Measurements from ENCODE around the gene FXN.
"Not testable (repeated sequence)": the region's sequence is repeated elsewhere in the genome, so short reads cannot be mapped to it uniquely, and the experiment has no call there.

FXN gene

DNA sequence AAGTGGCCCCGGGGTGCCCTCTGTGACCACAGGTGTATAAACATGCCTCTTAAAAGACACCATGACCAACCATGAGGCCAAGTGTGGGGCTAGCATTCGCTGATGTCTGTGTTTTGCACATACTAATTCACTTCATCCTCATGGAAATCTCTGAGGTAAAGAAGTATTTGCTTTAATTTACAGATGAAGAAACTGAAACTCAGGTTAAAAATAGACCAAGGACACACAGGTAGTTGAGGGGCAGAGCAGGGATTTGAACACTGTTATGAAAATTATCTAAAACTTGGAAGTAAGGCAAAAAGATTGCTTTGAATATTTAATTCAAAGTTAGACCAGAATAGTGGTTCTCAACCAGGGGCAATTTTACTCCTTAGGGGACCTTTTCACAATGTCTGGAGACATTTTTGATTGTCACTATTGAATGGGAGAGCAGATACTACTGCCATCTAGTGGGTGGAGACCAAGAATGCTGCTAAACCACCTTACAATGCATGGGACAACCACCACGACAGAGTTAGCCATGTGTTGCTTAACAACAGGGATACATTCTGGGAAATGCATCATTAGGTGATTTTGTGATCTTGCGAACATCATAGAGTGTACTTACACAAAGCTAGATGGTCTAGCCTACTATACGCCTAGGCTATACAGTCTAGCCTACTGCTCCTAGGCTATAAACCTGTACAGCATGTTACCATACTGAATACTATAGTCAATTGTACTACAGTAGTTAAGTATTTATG, 8.0 kb upstream of the FXN start:
- DNase-seq = peak; percentile 68

DNA sequence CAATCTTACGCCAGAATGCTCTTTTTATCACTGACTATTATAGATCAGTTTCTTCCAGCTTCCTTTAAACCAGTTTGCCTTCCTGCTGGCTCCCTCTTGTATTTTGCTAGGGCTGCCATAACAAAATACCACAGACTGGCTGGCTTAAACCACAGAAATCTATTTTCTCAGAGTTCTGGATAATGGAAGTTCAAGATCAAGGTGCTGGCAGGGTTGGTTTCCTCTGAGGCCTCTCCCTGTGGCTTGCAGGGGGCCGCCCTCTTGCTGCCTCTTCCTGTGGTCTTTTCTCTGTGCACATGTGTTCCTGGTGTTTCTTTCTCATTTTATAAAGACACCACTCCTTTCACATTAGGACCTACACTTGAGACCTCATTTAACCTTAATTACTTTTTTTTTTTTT, 6.8 kb upstream of the FXN start:
- DNase-seq = peak; percentile 58

DNA sequence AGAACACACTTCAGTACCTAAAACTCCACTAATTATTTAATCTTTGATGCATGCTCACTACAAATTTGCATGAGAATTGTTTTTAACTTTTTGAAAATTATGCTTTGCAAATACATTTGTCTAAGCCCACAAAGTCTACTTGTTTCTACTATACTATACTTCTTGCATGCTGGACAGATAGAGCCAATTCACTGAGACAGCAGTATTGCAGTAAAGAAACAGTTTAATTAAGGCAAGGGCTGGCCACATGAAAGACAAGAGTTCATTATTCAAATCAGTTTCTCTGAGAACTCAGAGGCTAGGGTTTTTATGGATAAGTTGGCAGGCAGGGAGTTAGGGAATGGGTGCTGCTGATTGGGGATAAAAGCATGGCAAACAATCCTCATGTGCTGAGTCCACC, 6.0 kb upstream of the FXN start:
- no peak for DNase-seq

DNA sequence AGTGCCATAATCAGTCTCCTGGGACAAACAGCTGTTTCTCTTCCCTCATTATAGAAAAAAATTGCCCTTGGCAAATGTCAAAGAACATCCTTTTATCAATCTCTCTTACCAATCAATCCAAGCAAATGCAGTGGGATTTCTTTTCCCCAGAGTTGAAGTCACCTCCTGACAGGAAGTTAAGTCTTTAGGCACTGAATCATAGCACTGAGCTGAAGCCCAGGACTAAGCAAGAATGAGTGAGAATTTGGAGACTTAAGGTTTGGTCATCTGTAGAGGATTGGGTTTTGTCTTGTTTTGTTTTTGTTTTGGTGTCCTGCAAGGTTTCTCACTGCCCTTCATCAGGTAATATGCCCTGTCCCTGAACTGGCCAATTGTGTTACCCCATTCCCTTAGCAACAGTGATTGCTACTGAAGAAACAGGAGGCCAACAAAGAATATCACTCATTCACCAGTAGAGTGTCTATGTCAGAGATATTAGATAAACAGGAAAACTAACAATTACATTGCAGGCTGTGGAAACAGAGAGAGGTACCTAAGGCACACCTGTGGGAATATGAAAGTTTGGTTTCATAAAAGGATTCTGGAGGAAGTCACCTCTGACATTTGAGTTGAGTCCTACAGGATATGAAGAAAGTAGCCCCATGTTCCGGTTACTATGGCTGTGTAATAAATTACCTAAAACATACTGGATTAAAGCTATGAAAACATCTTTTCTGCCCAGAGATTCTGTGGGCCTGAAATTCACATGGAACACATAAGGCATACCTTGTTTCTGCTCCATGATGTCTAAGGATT, 4.5 kb upstream of the FXN start:
- no peak for DNase-seq

DNA sequence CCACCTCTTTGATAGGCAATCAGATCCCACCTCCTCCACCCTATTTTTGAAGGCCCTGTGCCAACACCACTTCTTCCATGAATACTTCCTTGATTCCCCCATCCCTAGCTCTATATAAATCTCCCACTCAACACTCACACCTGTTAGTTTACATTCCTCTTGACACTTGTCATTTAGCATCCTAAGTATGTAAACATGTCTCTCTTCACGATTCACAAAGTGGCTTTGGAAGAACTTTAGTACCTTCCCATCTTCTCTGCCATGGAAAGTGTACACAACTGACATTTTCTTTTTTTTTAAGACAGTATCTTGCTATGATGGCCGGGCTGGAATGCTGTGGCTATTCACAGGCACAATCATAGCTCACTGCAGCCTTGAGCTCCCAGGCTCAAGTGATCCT, 1.5 kb upstream of the FXN start:
- DNase-seq = no peak

DNA sequence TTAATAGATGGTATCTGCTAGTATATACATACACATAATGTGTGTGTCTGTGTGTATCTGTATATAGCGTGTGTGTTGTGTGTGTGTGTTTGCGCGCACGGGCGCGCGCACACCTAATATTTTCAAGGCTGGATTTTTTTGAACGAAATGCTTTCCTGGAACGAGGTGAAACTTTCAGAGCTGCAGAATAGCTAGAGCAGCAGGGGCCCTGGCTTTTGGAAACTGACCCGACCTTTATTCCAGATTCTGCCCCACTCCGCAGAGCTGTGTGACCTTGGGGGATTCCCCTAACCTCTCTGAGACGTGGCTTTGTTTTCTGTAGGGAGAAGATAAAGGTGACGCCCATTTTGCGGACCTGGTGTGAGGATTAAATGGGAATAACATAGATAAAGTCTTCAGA, 757 bp downstream of the FXN start:
- DNase-seq = peak; percentile 41

DNA sequence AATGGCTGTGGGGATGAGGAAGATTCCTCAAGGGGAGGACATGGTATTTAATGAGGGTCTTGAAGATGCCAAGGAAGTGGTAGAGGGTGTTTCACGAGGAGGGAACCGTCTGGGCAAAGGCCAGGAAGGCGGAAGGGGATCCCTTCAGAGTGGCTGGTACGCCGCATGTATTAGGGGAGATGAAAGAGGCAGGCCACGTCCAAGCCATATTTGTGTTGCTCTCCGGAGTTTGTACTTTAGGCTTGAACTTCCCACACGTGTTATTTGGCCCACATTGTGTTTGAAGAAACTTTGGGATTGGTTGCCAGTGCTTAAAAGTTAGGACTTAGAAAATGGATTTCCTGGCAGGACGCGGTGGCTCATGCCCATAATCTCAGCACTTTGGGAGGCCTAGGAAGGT, 1.2 kb downstream of the FXN start:
- DNase-seq = no peak

DNA sequence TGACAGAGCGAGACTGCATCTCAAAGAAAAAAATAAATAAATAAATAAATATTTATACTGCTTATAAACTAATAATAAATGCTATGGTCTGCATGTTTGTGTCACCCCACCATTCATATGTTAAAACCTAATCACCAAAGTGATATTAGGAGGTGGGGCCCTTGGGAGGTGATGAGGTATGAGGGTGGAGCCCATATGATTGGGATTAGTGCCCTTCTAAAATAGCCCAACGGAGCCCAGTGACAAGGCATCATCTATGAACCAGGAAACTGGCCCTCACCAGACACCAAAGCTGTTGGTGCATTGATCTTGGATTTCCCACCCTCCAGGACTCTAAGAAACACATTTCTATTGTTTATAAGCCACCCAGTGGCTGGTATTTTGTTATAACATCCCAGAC, 5.1 kb downstream of the FXN start:
- DNase-seq = no peak

DNA sequence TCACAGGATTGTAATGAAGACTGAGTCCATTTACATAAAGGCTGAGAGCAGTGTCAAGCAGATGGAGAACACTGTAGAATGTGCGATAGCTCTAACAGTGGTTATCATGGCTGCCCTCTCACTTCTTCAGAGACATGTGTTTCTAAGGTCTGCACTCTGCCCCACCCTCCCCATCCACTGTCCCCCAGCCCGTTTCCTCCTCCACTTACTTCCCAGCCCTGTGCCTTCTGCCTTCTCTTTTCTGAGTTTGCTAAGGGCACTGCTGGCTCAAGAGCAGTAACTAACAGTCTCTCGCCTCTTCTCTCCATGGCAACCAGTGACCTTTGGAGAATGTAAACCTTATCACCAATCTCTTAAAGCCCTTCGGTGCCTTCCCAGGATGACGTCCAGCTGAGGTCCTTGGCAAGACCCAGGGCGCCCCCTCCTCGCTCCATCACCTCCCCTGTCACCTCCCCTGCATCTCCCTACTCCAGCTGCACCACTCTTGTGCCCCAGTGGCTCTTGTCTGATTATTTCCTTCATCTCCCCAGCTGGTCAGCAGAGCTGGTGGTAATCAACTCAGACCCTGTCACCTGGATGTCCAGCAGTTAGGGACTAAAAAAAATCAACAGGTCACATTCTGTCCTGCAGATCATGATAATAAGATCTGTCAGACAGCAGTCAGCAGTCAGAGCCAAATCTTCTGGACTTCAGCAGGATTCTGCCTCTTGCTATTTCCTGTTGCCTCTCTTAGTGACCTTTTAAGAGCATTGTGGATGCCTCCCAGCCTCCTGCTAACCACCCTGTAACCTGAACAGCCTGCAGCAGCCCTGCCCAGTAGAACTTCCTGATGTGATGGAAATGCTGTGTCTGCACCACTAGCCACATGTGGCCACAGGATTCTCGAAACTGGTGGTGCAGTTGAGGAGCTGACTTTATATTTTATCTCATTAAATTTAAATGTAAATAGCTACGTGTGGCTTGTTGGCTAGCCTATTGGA, 9.0 kb downstream of the FXN start:
- no peak for DNase-seq

DNA sequence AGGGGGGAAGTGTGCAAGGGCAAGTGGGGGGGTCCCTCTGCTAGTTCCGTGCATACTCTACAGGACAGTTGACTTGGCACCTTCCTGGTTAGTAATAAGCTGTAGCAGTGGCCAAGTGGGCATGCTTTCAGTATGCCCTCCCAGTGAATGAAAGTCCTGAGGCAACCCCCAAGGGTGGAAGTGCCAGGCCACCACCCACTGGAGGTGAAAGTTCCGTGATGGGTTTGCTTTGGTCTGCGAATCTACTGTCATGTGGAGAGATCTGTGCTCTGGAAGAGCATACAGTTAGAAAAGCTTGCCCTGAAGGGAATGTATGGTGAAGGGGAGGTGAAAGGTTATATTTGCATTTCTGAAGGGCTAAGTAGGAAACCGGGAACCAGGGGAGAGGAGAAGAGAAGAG, 10.3 kb downstream of the FXN start:
- no peak for DNase-seq

DNA sequence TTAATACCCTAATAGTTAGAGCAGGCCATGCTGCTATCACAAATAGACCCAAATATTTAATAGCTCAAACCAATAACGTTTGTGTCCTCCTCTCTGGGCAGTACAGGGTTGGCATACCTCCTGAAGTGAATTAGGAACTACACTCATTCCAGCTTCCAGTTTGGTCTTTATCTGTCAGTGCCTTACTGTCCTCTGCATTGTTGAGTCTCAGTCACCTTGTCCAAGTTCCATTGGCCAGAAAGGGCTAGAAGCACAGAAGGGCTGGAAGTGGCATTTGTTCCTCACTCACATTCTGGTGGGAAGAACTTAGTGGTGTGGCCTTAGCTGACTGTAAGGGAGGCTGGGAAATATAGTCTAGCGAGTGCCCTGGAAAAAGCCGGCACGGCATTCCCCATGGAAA, 11.2 kb downstream of the FXN start:
- DNase-seq = no peak

DNA sequence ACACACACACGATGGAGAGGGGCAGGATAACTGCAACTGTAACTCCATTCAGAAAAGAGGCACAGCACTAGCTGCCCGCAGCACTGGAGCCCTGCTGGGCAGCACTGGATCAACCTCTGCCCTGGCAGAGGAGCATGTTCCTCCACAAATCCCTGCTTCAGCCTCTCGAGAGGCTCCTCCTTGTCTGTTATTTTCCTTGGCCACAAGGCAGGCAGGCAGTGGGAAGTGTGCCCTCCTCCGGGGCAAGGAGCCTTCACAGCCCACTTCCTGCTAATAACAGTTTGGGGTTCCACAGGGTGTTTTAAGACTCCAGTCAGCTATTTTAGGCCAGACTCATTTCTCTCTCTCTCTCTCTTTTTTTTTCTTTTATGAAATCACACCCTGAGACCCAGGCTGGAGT, 11.8 kb downstream of the FXN start:
- no peak for DNase-seq

DNA sequence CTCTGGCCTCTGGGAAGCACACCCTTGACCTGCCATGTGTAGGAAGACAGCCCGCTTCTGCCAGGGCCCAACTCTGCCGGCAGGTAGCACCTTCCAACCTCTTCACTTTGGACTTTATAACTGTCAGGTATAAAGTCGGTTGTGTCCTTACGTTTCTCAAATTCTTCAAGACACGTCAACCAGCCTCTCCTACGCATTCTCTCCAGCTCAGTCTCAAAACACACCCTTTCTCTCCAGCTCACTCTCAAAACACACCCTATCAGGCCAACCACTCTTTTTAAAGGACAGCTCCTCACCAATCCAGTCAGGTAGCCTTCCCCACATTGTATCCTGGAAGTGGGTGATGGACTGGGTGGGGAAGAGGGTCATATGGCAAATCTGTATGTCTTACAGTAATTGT, 13.5 kb downstream of the FXN start:
- no peak for DNase-seq

DNA sequence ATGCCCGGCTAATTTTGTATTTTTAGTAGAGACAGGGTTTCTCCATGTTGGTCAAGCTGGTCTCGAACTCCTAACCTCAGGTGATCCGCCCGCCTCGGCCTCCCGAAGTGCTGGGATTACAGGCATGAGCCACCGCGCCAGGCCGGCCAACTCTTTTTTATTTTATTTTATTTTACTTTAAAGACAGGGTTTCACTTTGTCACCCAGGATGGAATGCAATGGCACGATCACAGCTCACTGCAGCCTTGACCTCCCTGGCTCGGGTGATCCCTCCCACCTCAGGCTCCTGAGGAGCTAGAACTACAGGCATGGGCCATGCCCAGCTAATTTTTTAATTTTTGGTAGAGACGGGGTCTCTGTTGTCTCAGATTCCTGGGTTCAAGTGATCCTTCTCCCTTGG, 15.4 kb downstream of the FXN start:
- DNase-seq = not testable (repeated sequence)

DNA sequence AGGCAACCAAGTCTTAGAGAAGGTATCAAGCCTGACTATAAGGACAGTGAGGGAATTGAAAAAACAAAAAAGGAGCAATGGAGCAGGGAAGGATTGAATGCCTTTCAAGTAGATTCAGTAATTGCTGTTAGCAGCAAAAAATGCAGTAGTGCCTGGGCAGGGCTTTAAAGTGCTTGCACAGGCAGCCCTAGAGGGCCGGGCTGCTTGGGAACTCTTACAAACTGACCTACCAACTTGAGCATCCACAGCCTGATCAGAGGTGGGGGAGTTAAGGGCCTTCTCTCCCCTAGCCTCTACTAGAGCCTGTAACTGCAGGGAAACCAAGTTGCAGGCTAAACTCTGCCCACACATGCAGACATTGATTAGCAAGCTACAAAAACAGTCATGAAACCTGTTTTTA, 19.4 kb downstream of the FXN start:
- no peak for DNase-seq

DNA sequence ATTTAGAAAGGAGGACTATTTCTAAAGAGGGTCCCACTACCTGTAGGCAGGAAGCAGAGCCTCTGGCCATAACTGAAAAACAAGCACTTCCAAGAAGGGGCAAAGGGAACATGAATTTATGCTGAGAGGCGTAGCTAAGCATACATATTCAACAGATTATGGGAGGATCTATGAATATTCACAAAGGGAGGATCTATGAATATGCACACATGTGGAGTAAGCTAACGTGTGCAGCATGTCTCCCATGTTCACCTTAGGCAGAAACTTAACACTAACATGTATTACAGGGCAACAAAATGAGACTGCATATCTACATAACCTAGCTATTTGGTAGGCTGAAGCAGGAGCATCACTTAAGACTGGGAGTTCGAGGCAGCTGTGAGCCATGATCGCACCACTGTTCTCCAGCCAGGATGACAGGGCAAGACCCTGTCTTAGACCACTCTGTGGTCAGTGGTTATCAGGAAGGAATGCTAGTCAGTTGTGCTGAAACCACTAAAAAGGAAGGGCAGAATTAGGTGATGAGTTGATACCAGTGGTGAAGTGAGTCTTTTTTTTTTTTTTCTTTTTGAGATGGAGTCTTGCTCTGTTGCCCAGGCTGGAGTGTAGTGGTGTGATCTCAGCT, 20.8 kb downstream of the FXN start:
- no peak for DNase-seq

DNA sequence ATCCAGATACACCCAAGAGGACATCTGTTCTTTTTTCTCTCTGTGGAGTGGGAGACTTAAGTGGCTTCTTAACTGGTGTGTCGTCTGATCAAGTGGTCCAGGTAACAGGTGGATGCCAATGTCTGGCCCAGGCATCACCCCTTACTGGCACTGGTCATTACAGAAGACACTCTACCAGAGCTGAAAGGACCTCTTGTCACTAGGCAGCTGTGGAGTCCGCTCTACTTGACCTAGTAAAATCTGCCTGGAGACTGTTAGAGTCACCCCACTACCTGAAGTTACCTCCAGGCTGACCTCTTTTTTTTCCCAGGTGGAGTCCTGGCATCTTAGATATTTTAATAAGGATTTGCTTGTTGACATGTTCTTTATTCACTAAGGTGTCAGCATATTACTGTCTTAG, 22.5 kb downstream of the FXN start:
- no peak for DNase-seq

DNA sequence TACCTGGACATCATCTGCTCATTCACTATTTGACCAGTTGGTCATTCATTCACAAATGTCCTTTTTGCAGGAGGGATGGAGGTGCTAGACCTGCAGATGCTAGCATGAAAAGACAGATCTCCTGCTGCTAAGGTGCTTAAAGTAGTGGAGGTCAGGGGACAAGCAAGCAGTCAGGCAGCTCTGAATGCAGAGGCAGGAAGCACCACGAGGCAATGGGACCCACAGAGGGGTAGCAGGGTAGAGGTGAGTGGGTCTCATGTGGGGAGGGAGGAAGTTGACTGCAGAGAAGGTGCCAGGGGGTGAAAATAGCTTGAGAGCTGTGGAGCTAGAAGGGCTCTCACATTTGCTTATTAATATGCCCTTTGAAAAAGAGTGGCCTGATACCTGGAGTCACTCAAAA, 25.2 kb downstream of the FXN start:
- DNase-seq = no peak

DNA sequence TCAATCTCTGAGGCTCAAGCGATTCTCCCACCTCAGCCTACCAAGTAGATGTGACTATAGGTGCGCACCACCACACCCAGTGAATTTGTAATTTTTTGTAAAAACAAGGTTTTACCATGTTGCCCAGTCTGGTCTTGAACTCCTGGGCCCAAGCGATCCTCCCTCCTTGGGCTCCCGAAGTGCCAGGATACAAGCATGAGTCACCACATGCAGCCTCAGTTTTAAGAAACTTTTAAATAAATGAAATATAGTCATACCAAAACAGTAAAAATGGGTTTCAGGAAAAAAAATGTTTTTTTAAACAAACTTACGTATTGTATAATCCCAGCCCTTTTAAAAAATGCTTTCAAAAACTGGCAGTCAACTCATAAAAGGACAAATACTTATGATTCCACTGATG, 26.6 kb downstream of the FXN start:
- no peak for DNase-seq

DNA sequence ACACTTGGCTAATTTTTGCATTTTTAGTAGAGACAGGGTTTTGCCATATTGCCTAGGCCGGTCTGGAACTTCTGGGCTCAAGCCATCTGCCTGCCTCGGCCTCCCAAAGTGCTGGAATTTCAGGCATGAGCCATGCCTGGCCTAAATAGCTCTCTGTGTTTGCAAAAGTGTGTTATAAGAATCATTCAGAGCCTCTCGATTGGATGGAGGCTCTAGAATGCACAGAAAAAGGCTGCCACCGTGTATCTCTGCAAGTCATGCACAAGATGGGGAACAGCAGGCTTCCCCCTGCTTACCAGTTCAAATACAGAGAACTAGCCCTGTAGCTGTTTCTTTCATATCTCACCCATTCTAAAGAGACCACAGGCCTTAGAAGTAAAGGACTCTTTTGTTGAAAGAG, 28.3 kb downstream of the FXN start:
- no peak for DNase-seq

DNA sequence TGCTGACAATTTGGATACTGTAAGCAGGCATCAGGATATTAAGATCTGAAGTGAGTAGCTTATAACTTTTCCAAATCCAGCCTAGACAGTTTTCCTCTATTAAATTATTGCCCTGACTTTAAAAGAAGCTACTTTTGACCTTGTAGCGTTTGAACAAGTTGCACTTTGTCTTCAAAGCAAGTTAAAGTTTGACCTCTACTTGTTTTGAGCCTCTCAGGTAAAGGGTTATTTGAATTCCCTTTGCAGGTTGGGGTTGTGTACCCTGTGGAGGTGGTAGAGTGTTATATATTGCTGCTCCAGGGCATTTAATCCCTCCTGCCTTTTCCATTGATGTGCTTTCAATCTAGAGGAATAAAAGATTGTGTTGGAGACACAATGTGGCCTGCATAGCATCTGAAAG, 30.1 kb downstream of the FXN start:
- DNase-seq = no peak

DNA sequence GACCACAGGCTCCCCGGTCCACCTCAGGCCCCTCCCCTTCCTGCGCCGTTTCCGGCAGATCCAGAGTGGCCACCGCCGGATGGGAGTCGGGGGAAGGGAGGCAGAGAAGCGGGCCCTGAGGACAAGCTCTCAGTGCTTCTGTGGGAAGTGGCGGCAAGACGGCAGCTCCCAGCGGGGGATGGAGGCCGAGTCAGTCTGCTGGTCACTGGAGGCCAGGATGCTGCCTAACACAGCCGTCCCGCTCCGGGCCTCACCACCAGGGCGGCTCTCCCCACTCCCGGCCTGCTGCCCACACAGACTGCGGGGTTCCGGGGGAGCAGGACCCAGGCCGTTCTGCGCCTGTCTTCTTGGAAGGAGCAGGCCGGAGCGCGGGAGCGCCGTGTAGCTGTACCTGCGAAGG, 31.4 kb downstream of the FXN start:
- no peak for DNase-seq

DNA sequence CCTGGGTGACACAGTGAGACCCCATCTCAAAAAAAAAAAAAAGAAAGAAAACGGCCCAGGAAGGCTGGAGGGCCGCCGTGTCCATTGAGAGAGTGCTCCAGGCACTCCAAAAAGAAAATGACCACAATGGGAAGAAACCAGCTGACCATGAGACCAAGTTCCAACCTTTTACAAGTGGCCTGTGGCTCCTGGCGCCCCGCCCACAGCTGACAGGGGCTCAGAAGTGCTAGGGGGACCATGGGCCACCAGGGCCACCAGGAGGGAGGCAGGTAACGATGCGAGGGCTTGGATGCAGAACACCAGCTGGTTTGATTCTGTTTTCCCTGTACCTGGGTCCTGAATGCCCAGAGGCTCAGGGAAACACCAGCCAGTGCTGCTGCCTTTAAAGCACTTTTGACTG, 34.6 kb downstream of the FXN start:
- no peak for DNase-seq
